OCI-LY3 (cell line): Measurements from ENCODE around the gene B3GLCT.

ENCODE experiments used
- H2AFZ ChIP-seq: fragments of 200-600, 300-600 bp; shearing (Covaris generic); 2 replicates; pipeline ENCODE4 v1.6.0; 2014; ENCODE audit warnings: antibody characterized with exemption, low read depth, low read length
- H3K27ac ChIP-seq: fragments of 200-600, 300-600 bp; sonication (generic); 2 replicates; pipeline ENCODE4 v1.5.1; 2014; ENCODE audit warnings: mild to moderate bottlenecking, low read length, moderate library complexity, mixed read lengths
- H3K27me3 ChIP-seq: fragments of 200-600, 300-600 bp; sonication (generic); 2 replicates; pipeline ENCODE4 v1.6.1; 2014; ENCODE audit warnings: low read depth, low read length, mixed read lengths
- H3K36me3 ChIP-seq: fragments of 200-600, 300-600 bp; sonication (generic); replicated peaks from 2 replicates; pipeline ENCODE3; 2014; ENCODE audit warnings: low read depth, low read length, mixed read lengths
- H3K4me1 ChIP-seq: fragments of 300-600, 200-600 bp; sonication (generic); 2 replicates; pipeline ENCODE4 v1.6.1; 2014; ENCODE audit warnings: low read length, mixed read lengths
- H3K4me2 ChIP-seq: fragments of 200-600, 300-600 bp; sonication (generic); 2 replicates; pipeline ENCODE4 v1.6.1; 2014; ENCODE audit warnings: low read length, mixed read lengths
- H3K4me3 ChIP-seq: fragments of 300-600, 200-600 bp; sonication (generic); 2 replicates; pipeline ENCODE4 v1.5.1; 2014; ENCODE audit warnings: antibody characterized with exemption, mild to moderate bottlenecking, low read length, moderate library complexity
- H3K79me2 ChIP-seq: fragments of 300-600, 200-600 bp; shearing (Covaris generic); 2 replicates; pipeline ENCODE4 v1.6.1; 2014; ENCODE audit warnings: mild to moderate bottlenecking, low read length, mixed read lengths
- H3K9ac ChIP-seq: fragments of 300-600, 200-600 bp; shearing (Covaris generic); 2 replicates; pipeline ENCODE4 v1.6.0; 2014; ENCODE audit warnings: mild to moderate bottlenecking, low read length, moderate library complexity
- H3K9me3 ChIP-seq: fragments of 200-600, 300-600 bp; shearing (Covaris generic); 2 replicates; pipeline ENCODE4 v1.6.1; 2014; ENCODE audit warnings: low read length, mixed read lengths; ENCODE audit not compliant: insufficient read depth
- H4K20me1 ChIP-seq: fragments of 200-600, 300-600 bp; sonication (generic); 2 replicates; pipeline ENCODE4 v1.6.1; 2016; ENCODE audit warnings: low read length, mixed read lengths; ENCODE audit not compliant: insufficient read depth
- CTCF ChIP-seq: fragments of 200-600, 300-600 bp; sonication (generic); IDR thresholded peaks from 2 replicates; pipeline ENCODE4 v1.5.1; 2014; ENCODE audit warnings: antibody characterized with exemption, low read length, low read depth
- EZH2phosphoT487 ChIP-seq: fragments of 200-600 bp; shearing (Covaris generic); IDR thresholded peaks from 2 replicates; pipeline ENCODE4 v1.6.1; 2018; ENCODE audit warnings: antibody characterized with exemption, mixed run types, low read depth

The B3GLCT gene

GRCh38 chr13:31264151-31264550 is 64.4 kb downstream of the B3GLCT start:
- Histone ChIP-seq H3K27ac (no peak overlapping the region), H3K79me2 (no peaks in the 10 kb centered on the region), H4K20me1 (no peaks in the 10 kb centered on the region), H3K9me3 (0 out of 2 replicates have a peak, but pooled peaks cover 3% of the 10 kb centered on the region), H2AFZ (no peak overlapping the region), H3K9ac (no peak overlapping the region), H3K27me3 (no peaks in the 10 kb centered on the region), H3K36me3 (no peaks in the 10 kb centered on the region), H3K4me3 (no peak overlapping the region), H3K4me1 (no peaks in the 10 kb centered on the region), H3K4me2 (no peak overlapping the region)
- TF ChIP-seq EZH2phosphoT487 (no peak), CTCF (no peak)

- Histone ChIP-seq H3K27ac (no peak overlapping the region), H2AFZ (no peak overlapping the region), H3K79me2 (no peaks in the 10 kb centered on the region), H3K9ac (no peak overlapping the region), H4K20me1 (no peaks in the 10 kb centered on the region), H3K36me3 (peaks cover 9% of the 10 kb centered on the region), H3K9me3 (peaks cover 4% of the 10 kb centered on the region; the same call in 1 of the 2 replicates), H3K27me3 (no peaks in the 10 kb centered on the region), H3K4me1 (no peaks in the 10 kb centered on the region), H3K4me2 (no peak overlapping the region), H3K4me3 (no peak overlapping the region)
- no peak for TF ChIP-seq EZH2phosphoT487
- no peak for TF ChIP-seq CTCF
Measured at GRCh38 chr13:31267126-31267784, 67.5 kb downstream of the B3GLCT start.

GRCh38 chr13:31274390-31274789 is 74.6 kb downstream of the B3GLCT start:
- peaks cover 12% of the 10 kb centered on the region for H3K36me3 ChIP-seq
- H3K27me3 ChIP-seq = no peaks in the 10 kb centered on the region
- no peak overlapping the region for H3K9ac ChIP-seq
- no peak overlapping the region for H2AFZ ChIP-seq
- H3K4me2 ChIP-seq = no peak overlapping the region
- H3K79me2 ChIP-seq = no peaks in the 10 kb centered on the region
- H3K27ac ChIP-seq = no peak overlapping the region
- H3K4me3 ChIP-seq = no peak overlapping the region
- peaks cover 4% of the 10 kb centered on the region; the same call in 1 of the 2 replicates for H3K9me3 ChIP-seq
- no peaks in the 10 kb centered on the region for H4K20me1 ChIP-seq
- TF ChIP-seq EZH2phosphoT487 (no peak), CTCF (no peak)
- no peaks in the 10 kb centered on the region for H3K4me1 ChIP-seq

- no peaks in the 10 kb centered on the region for H3K9me3 ChIP-seq
- H3K36me3 ChIP-seq = peaks cover 3% of the 10 kb centered on the region
- H2AFZ ChIP-seq = no peak overlapping the region
- H4K20me1 ChIP-seq = no peaks in the 10 kb centered on the region
- H3K27me3 ChIP-seq = no peaks in the 10 kb centered on the region
- TF ChIP-seq CTCF (no peak), EZH2phosphoT487 (no peak)
- no peaks in the 10 kb centered on the region for H3K79me2 ChIP-seq
- no peak overlapping the region for H3K4me2 ChIP-seq
- H3K9ac ChIP-seq = no peak overlapping the region
- no peaks in the 10 kb centered on the region for H3K4me1 ChIP-seq
- no peak overlapping the region for H3K4me3 ChIP-seq
- no peak overlapping the region for H3K27ac ChIP-seq
Measured at GRCh38 chr13:31276421-31276820, 76.6 kb downstream of the B3GLCT start.
